GM12878 (cell line): ENCODE results near the gene TIMM8A. TPM values are rescaled to one million over a fixed set of nuclear protein-coding genes. Genes with fewer than 3 reads are reported as not detected.

Source experiments
- ATAC-seq: fragments of 200-7000 bp; cut with Tn5 transposase; 3 replicates; pipeline ENCODE4 v1.9.1; 2020; ENCODE audit warnings: mild to moderate bottlenecking, moderate library complexity
- BruUV-seq: library from RNA; stranded (reverse); fragments of 400-500 nt; replicated peaks from 2 replicates; lab custom pipeline; 2021; lab: Mats Ljungman, UMichigan
- CTCF ChIA-PET: fragments of 300-600 bp; sonication (Branson Sonifier 250); formaldehyde crosslinking; extraction: SDS; loops from one replicate; lab custom pipeline; 2021; ENCODE audit warnings: inconsistent platforms; lab: Yijun Ruan, JAX
- POLR2A ChIA-PET: fragments of 350-600 bp; formaldehyde crosslinking; extraction: SDS; loops from one replicate; lab custom pipeline; 2021; ENCODE audit warnings: inconsistent platforms; lab: Charles Lee
- RAD21 ChIA-PET: fragments of 300-600 bp; sonication (Branson Sonifier 250); formaldehyde crosslinking; loops from one replicate; lab custom pipeline; 2023; ENCODE audit warnings: antibody characterized with exemption; ENCODE audit not compliant: unreplicated experiment; lab: Charles Lee
- SMC1A ChIA-PET: fragments of 300-600 bp; sonication (Branson Sonifier 250); formaldehyde crosslinking; loops from one replicate; lab custom pipeline; 2023; ENCODE audit not compliant: unreplicated experiment, uncharacterized antibody; lab: Charles Lee
- DNase-seq: peaks from one replicate; pipeline ENCODE4 v3.0.0-alpha.2; 2011; ENCODE audit warnings: low read depth, low spot score
- FAIRE-seq: peaks from 3 replicates; lab custom pipeline; 2011; peaks lifted over from hg19 to GRCh38; lab: Jason Lieb, UNC
- H2AFZ ChIP-seq: 2 replicates; pipeline ENCODE4 v1.6.0; 2011; ENCODE audit warnings: low read depth, low read length, control low read depth; ENCODE audit not compliant: control insufficient read depth
- H3K27ac ChIP-seq: 2 replicates; pipeline ENCODE4 v1.5.1; 2011; ENCODE audit warnings: control low read depth; ENCODE audit not compliant: control insufficient read depth, insufficient read depth
- H3K27me3 ChIP-seq, 2 experiments: replicated peaks in 1 of 2; 2 replicates each; pipeline versions ENCODE4 v1.6.0 to v1.6.1; 2011; ENCODE audit warnings: low read length in 1 of 2; ENCODE audit not compliant: control insufficient read depth in 2 of 2, insufficient read depth in 2 of 2
- H3K36me3 ChIP-seq, 2 experiments: 2 replicates each; pipeline ENCODE4 v1.5.1; 2011; ENCODE audit warnings: low read length in 1 of 2; ENCODE audit not compliant: control insufficient read depth in 2 of 2, insufficient read depth in 2 of 2
- H3K4me1 ChIP-seq: 2 replicates; pipeline ENCODE4 v1.6.1; 2011; ENCODE audit warnings: mild to moderate bottlenecking, low read length, moderate library complexity, mixed read lengths; ENCODE audit not compliant: control insufficient read depth, insufficient read depth
- H3K4me2 ChIP-seq: 2 replicates; pipeline ENCODE4 v1.6.0; 2011; ENCODE audit warnings: control low read depth; ENCODE audit not compliant: control insufficient read depth, insufficient read depth
- H3K4me3 ChIP-seq: fragments of 200-600 bp; sonication (generic); 2 replicates; pipeline ENCODE4 v1.5.1; 2016
- H3K79me2 ChIP-seq: 2 replicates; pipeline ENCODE4 v1.6.0; 2011; ENCODE audit warnings: low read length; ENCODE audit not compliant: control insufficient read depth, insufficient read depth
- H3K9ac ChIP-seq: 2 replicates; pipeline ENCODE4 v1.8.0; 2011; ENCODE audit warnings: low read length, control low read depth, mixed read lengths; ENCODE audit not compliant: control insufficient read depth, insufficient read depth
- H3K9me3 ChIP-seq: replicated peaks from 3 replicates; pipeline ENCODE4 v1.5.1; 2011; ENCODE audit warnings: mild to moderate bottlenecking, low read length; ENCODE audit not compliant: control insufficient read depth, insufficient read depth
- H4K20me1 ChIP-seq: 2 replicates; pipeline ENCODE4 v1.6.0; 2011; ENCODE audit not compliant: control insufficient read depth, insufficient read depth
- CUX1 ChIP-seq: IDR thresholded peaks from 2 replicates; pipeline ENCODE4 v1.6.1; 2012; ENCODE audit warnings: improper control_type of control experiment, low read depth, low read length; ENCODE audit not compliant: insufficient replicate concordance
- DPF2 ChIP-seq: fragments of 450-650 bp; IDR thresholded peaks from 2 replicates; pipeline ENCODE4 v1.6.1; 2017; ENCODE audit warnings: mild to moderate bottlenecking
- EP300 ChIP-seq, 2 experiments: fragments of 150-350 bp in 1 of 2; IDR thresholded peaks; 2 replicates each; pipeline ENCODE4 v1.6.1; 2011 to 2012; ENCODE audit warnings: low read depth in 2 of 2, low read length in 2 of 2, borderline replicate concordance in 1 of 2, improper control_type of control experiment in 1 of 2, inconsistent platforms in 1 of 2; ENCODE audit not compliant: control insufficient read depth in 1 of 2
- GABPA ChIP-seq: IDR thresholded peaks from 2 replicates; pipeline ENCODE4 v1.6.1; 2014; ENCODE audit warnings: antibody characterized with exemption, low read depth, mild to moderate bottlenecking, inconsistent platforms
- IKZF2 ChIP-seq, 2 experiments: fragments of 450-650 bp; IDR thresholded peaks; 2 replicates each; pipeline ENCODE4 v1.6.1; 2017; ENCODE audit warnings: mild to moderate bottlenecking in 2 of 2, moderate library complexity in 2 of 2
- IRF4 ChIP-seq: IDR thresholded peaks from 2 replicates; pipeline ENCODE4 v1.6.1; 2011; ENCODE audit warnings: low read depth, low read length
- MEF2A ChIP-seq: IDR thresholded peaks from 2 replicates; pipeline ENCODE4 v1.6.1; 2011; ENCODE audit warnings: low read depth, mild to moderate bottlenecking, low read length, moderate library complexity; ENCODE audit not compliant: insufficient read depth
- MTA3 ChIP-seq: IDR thresholded peaks from 2 replicates; pipeline ENCODE4 v1.6.1; 2012; ENCODE audit warnings: low read length, inconsistent platforms, borderline replicate concordance
- PKNOX1 ChIP-seq: fragments of 450-650 bp; IDR thresholded peaks from 2 replicates; pipeline ENCODE4 v1.6.1; 2016; ENCODE audit warnings: mild to moderate bottlenecking
- ZNF217 ChIP-seq: fragments of 450-650 bp; IDR thresholded peaks from 2 replicates; pipeline ENCODE4 v1.6.1; 2017; ENCODE audit warnings: antibody characterized with exemption, mild to moderate bottlenecking
- WGBS: methylation state at CpG from one replicate; pipeline ENCODE4 v1.1.6; 2016; ENCODE audit warnings: low lambda C conversion rate; ENCODE audit not compliant: insufficient replicate concordance, insufficient coverage; ENCODE audit errors: missing lambda C conversion rate; 5-methylcytosine and 5-hydroxymethylcytosine counted together
- in situ Hi-C: fragments of 300-500 bp; cut with MboI; formaldehyde crosslinking; loops from 9 replicates; pipeline ENCODE4 v1.14.3; 2018; ENCODE audit warnings: mixed read lengths
- intact Hi-C: fragments of 100-400 bp; cut with micrococcal nuclease; formaldehyde crosslinking; loops from one replicate; pipeline ENCODE4 v1.14.2; 2022; ENCODE audit not compliant: unreplicated experiment
- polyA plus RNA-seq, 11 experiments: library from polyadenylated mRNA; depleted of rRNA in 4 of 11; unstranded in 6 of 11; stranded (reverse) in 5 of 11; fragments of >200 nt; fragmentation: Nextera tagmentation in 4 of 11; fragmentation: Illumina TruSeq in 1 of 11; extraction: Ambion mirVana in 4 of 11; extraction: Trizol in 1 of 11; gene quantifications; 1 replicate in 1 of 11; 2 replicates in 10 of 11; pipeline versions ENCODE4 v1.2.1 to v1.2.3, GENCODE V29; 2011 to 2016; ENCODE audit warnings: inconsistent platforms in 2 of 11, missing spikeins in 2 of 11, low read depth in 1 of 11
- total RNA-seq, 4 experiments: library from RNA; depleted of rRNA in 3 of 4; stranded (reverse); fragments of >200 nt in 3 of 4; fragmentation: Illumina TruSeq in 1 of 4; extraction: Trizol in 1 of 4; gene quantifications; 2 replicates each; pipeline versions ENCODE4 v1.2.1 to v1.2.3, GENCODE V29; 2013 to 2021
- TF ChIP-seq, protein P1 (sequence below): fragments of 450-650 bp; formaldehyde crosslinking; IDR thresholded peaks from 2 replicates; pipeline ENCODE4 v1.4.0; 2022; ENCODE audit warnings: mild to moderate bottlenecking, moderate library complexity

The TIMM8A gene
- total and polyA plus RNA-seq, 10 of the 15 experiments (the other 5 are each of a cell fraction or from before 2014, with no cell fraction given) = 6.7 to 92.7 (median 26.5) TPM

GRCh38 chrX:101390664-101391525, 42.4 kb upstream of the TIMM8A start, which contains the start of gene RPL36A (continued):
- TF ChIP-seq DPF2 (no peak), IRF4 (0 out of 2 replicates have a peak, but pooled peaks have one; percentile 43), IKZF2 (IDR thresholded peaks at IDR 0.05) (peak; percentile 73 to 80), ZNF217 (no peak), GABPA (peak; percentile 83), MEF2A (no peak), EP300 (IDR thresholded peaks at IDR 0.05; ENCODE audit: borderline replicate concordance in 1 of 2, control insufficient read depth in 1 of 2, low read depth in 2 of 2, low read length in 2 of 2) (no peak)
- TF ChIP-seq, protein P1, sequence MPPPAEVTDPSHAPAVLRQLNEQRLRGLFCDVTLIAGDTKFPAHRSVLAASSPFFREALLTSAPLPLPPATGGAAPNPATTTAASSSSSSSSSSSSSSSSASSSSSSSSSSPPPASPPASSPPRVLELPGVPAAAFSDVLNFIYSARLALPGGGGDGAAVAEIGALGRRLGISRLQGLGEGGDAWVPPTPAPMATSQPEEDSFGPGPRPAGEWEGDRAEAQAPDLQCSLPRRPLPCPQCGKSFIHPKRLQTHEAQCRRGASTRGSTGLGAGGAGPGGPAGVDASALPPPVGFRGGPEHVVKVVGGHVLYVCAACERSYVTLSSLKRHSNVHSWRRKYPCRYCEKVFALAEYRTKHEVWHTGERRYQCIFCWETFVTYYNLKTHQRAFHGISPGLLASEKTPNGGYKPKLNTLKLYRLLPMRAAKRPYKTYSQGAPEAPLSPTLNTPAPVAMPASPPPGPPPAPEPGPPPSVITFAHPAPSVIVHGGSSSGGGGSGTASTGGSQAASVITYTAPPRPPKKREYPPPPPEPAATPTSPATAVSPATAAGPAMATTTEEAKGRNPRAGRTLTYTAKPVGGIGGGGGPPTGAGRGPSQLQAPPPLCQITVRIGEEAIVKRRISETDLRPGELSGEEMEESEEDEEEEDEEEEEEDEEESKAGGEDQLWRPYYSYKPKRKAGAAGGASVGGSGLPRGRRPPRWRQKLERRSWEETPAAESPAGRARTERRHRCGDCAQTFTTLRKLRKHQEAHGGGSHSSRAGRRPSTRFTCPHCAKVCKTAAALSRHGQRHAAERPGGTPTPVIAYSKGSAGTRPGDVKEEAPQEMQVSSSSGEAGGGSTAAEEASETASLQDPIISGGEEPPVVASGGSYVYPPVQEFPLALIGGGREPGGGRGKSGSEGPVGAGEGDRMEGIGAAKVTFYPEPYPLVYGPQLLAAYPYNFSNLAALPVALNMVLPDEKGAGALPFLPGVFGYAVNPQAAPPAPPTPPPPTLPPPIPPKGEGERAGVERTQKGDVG (CRISPR knock-in tag) = no peak

- POLR2A ChIA-PET = no interaction called here
- no peak overlapping the region for H3K4me2 ChIP-seq
- no peaks in the 10 kb centered on the region for H3K27me3 ChIP-seq
- CTCF ChIA-PET = no interaction called here
- no peak overlapping the region for H2AFZ ChIP-seq
- 77% methylated on average over 3 of the region's 3 CpGs for WGBS
- SMC1A ChIA-PET = interaction anchor here (1.1 to 1.7 kb wide), 2 partner anchors 11 to 30 kb away, joined by 3 to 4 read pairs; no protein-coding TSS in a partner anchor
- H3K4me3 ChIP-seq = no peak overlapping the region
- intact Hi-C loops (loop anchor here (5.0 kb wide), 1 partner anchor 41 kb away; the partner anchor contains the start of gene TIMM8A), in situ Hi-C loops (no loop called here)
- FAIRE-seq = no peak
- no peak overlapping the region for H3K9ac ChIP-seq
- H3K36me3 ChIP-seq = no peaks in the 10 kb centered on the region
- H3K4me1 ChIP-seq = no peaks in the 10 kb centered on the region
- peaks cover 46% of the 10 kb centered on the region for H3K79me2 ChIP-seq
- DNase-seq = no peak
- RAD21 ChIA-PET = no interaction called here
- no TSS peak for BruUV-seq
- H3K27ac ChIP-seq = no peak overlapping the region
- no peaks in the 10 kb centered on the region for H3K9me3 ChIP-seq
- ATAC-seq = no peak
- no peaks in the 10 kb centered on the region for H4K20me1 ChIP-seq
- TF ChIP-seq MEF2A (no peak), CUX1 (no peak), PKNOX1 (no peak), MTA3 (no peak)
Observed at GRCh38 chrX:101388604-101389003, 40.1 kb upstream of the TIMM8A start.
